HG03460 (cell line): Measurements from ENCODE around the gene TRIM27.
"Not testable (repeated sequence)": the region's sequence is repeated elsewhere in the genome, so short reads cannot be mapped to it uniquely, and the experiment has no call there.

Source experiments
- ATAC-seq: cut with Tn5 transposase; IDR thresholded peaks from one replicate; pipeline ENCODE4 v1.9.1; 2021; ENCODE audit not compliant: unreplicated experiment

TRIM27 gene

GRCh38 chr6:28900577-28901256, 23.1 kb downstream of the TRIM27 start:
- no peak for ATAC-seq

GRCh38 chr6:28898710-28898965, 25.1 kb downstream of the TRIM27 start:
- ATAC-seq: no peak

GRCh38 chr6:28897369-28897745, 26.4 kb downstream of the TRIM27 start:
- no peak for ATAC-seq

GRCh38 chr6:28896505-28897368, 27.0 kb downstream of the TRIM27 start:
- ATAC-seq: peak; percentile 10

- ATAC-seq: peak; percentile 70
These were observed 28.5 kb downstream of the TRIM27 start for GRCh38 chr6:28895131-28895812.

- no peak for ATAC-seq
These were observed 30.5 kb downstream of the TRIM27 start for GRCh38 chr6:28893172-28893799.

- ATAC-seq: no peak
These were observed 31.3 kb downstream of the TRIM27 start for GRCh38 chr6:28892525-28892924.

- no peak for ATAC-seq
These were observed 35.8 kb downstream of the TRIM27 start for GRCh38 chr6:28887796-28888496.

GRCh38 chr6:28886079-28886439, 37.7 kb downstream of the TRIM27 start:
- ATAC-seq: no peak

GRCh38 chr6:28884423-28885131, 39.2 kb downstream of the TRIM27 start:
- ATAC-seq: no peak

- no peak for ATAC-seq
These were observed 42.6 kb downstream of the TRIM27 start for GRCh38 chr6:28880894-28881780.

- ATAC-seq: no peak
These were observed 43.3 kb downstream of the TRIM27 start for GRCh38 chr6:28880519-28880893.

GRCh38 chr6:28876710-28877109, 47.1 kb downstream of the TRIM27 start:
- ATAC-seq: no peak

- ATAC-seq: no peak
These were observed 48.5 kb downstream of the TRIM27 start for GRCh38 chr6:28875191-28875747.

- not testable (repeated sequence) for ATAC-seq
These were observed 51.5 kb downstream of the TRIM27 start for GRCh38 chr6:28872157-28872817.

- ATAC-seq: no peak
These were observed 52.2 kb downstream of the TRIM27 start for GRCh38 chr6:28871335-28872156.

- ATAC-seq: no peak
These were observed 54.9 kb downstream of the TRIM27 start for GRCh38 chr6:28868873-28869272.

- no peak for ATAC-seq
These were observed 56.7 kb downstream of the TRIM27 start for GRCh38 chr6:28867086-28867409.
